ENCODE results near the gene AIM2. TPM values are rescaled to one million over a fixed set of nuclear protein-coding genes. Genes with fewer than 3 reads are reported as not detected.
A peak's percentile ranks its signal among the peaks of the same experiment; 100 is the strongest.
"Not testable (repeated sequence)": the region's sequence is repeated elsewhere in the genome, so short reads cannot be mapped to it uniquely, and the experiment has no call there.

AIM2 gene
- total RNA-seq, 1 experiment from 2014 or later, result 1.7 TPM

GRCh38 chr1:159081626-159082025 is 5.1 kb upstream of the AIM2 start:
- DNase-seq (ENCODE audit: low read depth), result no peak

DNA sequence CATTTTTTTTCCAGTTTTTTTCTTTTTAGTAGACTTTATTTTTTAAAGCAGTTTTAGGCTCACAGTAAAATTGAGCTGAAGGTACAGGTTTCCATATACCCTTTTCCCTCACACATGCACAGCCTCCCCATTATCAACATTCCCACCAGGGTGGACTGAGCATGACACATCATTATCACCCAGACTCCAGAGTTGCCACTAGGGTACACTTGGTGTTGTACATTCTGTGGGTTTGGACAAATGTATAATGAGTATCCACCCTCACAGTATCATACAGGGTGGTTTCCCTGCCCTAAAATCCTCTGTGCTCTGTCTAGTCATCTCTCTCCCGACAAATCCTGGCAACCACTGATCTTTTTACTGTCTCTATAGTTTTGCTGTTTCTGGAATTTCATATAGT is 3.0 kb upstream of the AIM2 start:
- DNase-seq (ENCODE audit: low read depth), result no peak

DNA sequence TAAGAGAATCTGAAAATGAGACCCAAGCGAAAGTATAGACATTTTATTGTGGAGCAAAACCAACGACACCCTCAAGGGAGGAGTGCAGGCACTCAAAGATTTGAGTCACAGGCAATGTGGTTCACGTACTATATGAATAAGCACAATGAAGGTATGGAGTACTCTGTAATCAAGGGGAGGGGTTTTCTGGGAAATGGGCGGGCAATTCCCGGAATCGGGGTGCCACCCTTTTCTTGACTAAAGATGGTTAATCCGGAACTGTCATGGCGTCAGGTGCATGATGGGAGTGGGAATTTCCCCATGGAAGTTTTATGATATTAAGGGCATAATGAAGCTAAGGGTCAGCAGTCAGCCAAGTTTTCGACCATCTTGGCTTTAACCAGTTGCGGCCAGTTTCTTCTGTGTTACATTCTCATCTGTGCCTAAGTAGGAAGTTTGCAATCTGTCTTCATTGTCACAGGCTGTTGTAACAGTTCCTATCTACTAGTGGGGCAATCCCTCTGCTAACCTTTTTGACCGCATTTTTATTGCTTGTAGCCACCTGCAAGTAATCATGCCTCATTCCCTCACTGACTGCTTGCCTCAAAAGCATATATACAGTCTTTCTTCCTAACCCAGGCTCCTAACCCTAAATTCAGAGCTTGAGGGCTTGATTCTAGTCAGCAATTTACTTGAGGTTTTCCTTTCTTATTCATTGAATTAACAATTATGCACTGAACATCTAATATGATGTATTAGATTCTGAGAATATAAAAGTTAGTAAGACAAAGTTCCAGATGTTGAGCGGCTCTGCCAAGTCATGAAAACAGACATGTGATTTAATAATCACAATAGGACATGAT is 775 bp upstream of the AIM2 start:
- peak; percentile 42 for DNase-seq (ENCODE audit: low read depth)

- peak; percentile 66 for DNase-seq (ENCODE audit: low read depth)
These were observed 4.5 kb downstream of the AIM2 start for GRCh38 chr1:159071970-159072582.

DNA sequence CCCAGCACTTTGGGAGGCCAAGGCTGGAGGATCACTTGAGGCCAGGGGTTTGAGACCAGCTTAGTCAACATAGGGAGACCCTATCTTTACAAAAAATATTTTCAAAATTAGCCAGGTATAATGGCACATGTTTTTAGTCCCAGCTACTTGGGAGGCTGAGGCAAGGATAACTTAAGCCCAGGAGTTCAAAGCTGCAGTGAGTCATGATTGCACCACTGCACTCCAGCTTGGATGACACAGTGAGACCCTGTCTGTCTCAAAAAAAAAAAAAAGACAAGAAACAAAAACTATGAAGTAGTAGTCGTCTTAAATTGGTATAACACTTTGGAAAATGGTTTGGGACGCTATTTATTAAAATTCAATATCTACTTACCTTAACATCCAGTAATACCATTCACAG is 7.7 kb downstream of the AIM2 start:
- peak; percentile 54 for DNase-seq (ENCODE audit: low read depth)

GRCh38 chr1:159067699-159068621 is 8.6 kb downstream of the AIM2 start:
- no peak for DNase-seq (ENCODE audit: low read depth)

GRCh38 chr1:159066108-159066507 is 10.5 kb downstream of the AIM2 start:
- DNase-seq (ENCODE audit: low read depth), result no peak

DNA sequence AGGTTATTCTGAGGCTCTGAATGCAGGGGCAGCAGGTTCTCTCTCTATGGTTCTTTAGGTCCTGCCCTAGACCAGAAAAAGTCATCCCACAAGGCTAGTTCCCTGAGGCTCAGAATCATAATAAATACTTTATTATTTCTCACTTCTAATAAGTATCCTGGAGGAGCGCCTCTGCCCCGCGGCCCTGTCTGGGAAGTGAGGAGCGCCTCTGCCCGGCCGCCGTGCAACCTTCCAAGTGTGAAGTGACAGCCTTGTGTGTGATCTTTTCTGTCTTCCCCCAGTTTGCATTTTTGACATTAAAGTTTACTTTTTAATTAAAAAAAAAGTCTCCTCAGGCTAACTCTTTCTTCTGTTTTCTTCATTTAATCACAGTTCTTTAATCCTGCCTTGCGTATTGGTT is 11.5 kb downstream of the AIM2 start:
- no peak for DNase-seq (ENCODE audit: low read depth)

- no peak for DNase-seq (ENCODE audit: low read depth)
These were observed 17.8 kb downstream of the AIM2 start for GRCh38 chr1:159058751-159059150.

- DNase-seq (ENCODE audit: low read depth), result peak; percentile 21
These were observed 20.4 kb downstream of the AIM2 start for GRCh38 chr1:159056069-159056698.

- no peak for DNase-seq (ENCODE audit: low read depth)
These were observed 21.4 kb downstream of the AIM2 start for GRCh38 chr1:159055181-159055641.

GRCh38 chr1:159054427-159054826 is 22.1 kb downstream of the AIM2 start:
- peak; percentile 21 for DNase-seq (ENCODE audit: low read depth)

GRCh38 chr1:159051436-159051835 is 25.1 kb downstream of the AIM2 start:
- no peak for DNase-seq (ENCODE audit: low read depth)

DNA sequence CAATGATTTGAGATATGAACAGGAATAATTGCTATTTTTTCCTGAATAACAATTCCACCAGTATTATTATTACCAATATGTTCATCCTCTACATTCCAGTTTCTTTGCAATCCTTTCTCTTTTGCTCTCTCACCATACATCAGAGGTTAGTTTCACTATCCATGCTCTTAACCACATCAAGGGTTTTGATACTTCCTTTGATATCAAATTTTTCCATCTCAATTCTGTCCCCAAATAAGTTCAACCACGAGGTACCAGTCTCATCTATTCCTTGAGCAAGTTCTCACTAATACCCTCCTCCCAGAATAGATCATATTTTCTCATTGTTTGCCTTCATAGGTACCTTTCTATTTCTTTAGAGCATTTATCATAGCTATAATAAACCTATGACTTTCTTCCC is 30.1 kb downstream of the AIM2 start:
- not testable (repeated sequence) for DNase-seq (ENCODE audit: low read depth)

DNA sequence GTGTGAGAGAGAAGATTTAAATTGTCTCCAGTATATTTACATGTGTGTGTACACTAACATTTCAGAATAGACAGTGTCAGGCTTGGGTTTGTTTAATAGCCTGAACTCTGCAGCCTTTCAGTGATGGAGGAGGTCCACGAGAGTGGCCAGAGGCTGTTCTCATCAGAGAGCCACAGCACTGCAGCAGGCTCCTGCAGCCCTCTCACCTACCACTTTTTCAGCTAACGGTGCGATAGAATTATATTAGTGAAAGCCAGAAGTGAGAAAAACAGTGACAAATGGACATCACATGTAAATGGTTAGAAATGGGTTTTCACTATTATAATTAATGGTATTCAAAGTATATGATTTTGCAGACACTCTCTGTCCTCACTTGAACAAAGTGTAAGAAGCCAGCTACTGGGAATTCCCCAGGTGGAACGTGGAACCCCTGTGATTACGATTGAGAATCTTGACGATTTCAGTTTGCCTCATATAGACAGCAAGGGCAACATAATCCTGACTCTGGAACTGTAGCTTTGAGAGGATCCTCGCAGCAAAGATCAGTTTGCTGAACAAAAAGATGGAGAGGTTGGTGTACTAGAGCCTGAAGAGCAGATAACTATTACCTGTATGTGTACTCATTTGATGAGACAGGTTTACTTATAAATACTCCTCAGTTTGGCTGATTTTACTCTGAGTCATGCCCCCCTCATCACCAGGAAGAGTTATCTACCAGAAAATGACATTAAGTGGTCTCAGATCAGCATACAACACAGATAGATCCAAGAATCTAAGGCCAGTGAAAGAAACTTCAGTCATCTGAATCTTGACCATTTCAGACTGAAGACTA is 35.5 kb downstream of the AIM2 start:
- no peak for DNase-seq (ENCODE audit: low read depth)

DNA sequence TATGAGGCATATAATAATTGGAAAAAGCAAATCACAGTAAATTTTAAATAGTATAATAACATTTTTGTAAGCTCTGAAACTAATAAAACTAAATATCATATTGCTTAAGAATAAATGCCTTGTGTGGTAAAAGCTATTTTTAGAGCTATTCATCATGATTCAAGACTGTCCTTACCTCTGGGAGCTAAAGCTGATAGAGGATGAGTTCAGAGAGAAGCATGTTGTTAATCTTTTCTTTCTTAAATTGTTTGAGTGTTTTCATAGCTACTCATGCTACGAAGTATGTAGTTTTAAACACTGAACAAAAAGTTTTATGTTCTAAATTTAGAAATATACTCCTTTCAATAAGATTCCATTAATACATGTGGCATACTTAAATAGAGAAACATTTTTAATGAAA is 36.4 kb downstream of the AIM2 start:
- DNase-seq (ENCODE audit: low read depth), result peak; percentile 20

DNA sequence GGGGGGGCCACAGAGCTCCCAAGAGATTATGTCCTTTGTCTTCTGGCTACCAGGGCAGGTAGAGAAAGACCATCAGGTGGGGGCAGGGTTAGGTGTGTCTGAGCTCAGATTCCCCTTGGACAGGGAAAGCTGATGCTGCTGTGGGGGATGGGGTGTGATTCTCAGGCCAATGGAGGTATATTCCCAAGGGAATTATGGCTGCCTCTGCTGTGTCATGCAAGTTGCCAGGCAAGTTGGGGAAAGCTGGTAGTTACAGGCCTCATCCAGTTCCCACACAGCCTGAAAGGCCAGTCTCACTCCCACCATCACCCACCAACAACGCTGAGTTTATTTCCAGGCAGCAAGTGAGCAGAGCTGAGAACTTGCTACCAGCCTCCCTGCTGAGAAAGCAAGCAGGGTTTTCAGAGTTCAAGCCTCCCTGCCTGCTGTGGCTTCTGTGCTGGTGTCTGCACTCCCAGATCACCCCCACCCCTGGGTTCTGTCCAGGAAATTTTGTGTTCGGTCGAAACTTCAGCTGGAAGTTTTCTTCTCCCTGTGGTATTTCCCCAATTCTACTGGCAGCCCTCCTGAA is 45.6 kb downstream of the AIM2 start:
- DNase-seq (ENCODE audit: low read depth), result no peak

- no peak for DNase-seq (ENCODE audit: low read depth)
These were observed 46.3 kb downstream of the AIM2 start for GRCh38 chr1:159030311-159030710.

- not testable (repeated sequence) for DNase-seq (ENCODE audit: low read depth)
These were observed 49.7 kb downstream of the AIM2 start for GRCh38 chr1:159026841-159027240.

DNA sequence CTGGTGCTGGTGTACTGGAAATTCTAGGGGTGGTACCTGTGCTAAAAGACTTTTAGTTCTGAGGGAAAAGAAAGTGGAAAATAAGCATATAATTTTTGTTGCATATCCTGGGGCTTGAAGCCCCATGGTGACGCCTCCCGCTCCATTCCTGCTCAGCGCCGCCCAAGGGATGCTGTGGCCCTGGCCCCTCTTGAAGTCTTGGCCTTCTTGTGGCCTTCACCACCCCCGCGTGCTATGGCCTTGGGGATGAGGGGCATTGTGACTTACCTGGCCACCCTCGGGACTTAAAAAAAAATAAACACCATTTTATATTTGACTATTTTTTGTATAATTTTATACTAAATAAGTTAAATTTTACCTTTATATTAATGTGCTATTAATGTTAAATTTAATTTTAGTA is 51.5 kb downstream of the AIM2 start:
- DNase-seq (ENCODE audit: low read depth), result no peak

Data from M059J (cell line).